Stimulated activated CD4-positive, alpha-beta T cell treated with anti-CD3 and anti-CD28 coated beads, Interleukin-4, amount 100 ng/mL, for 1 hour (primary cell): ENCODE data around the gene PRPF8.

Experiments used
- DNase-seq: peaks from one replicate; pipeline ENCODE4 v3.0.0-alpha.2; 2020

Gene PRPF8

GRCh38 chr17:1643999-1644492, 40.6 kb downstream of the PRPF8 start:
- DNase-seq, result no peak

- peak; percentile 62 for DNase-seq
Measured at GRCh38 chr17:1643293-1643998, 41.2 kb downstream of the PRPF8 start.

DNA sequence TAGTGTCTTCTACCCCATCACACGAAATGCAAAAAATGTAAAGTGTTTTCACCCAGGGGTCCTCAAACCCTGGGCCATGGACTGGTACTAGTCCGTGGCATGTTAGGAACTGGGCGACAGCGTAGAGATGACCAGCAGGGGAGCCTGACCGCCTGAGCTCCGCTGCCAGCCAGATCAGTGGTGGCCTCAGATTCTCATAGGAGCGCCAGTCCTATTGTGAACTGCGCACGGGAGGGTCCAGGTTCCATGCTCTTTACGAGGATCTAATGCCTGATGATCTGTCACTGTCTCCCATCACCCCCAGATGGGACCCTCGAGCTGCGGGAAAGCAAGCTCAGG, 43.6 kb downstream of the PRPF8 start:
- no peak for DNase-seq

DNA sequence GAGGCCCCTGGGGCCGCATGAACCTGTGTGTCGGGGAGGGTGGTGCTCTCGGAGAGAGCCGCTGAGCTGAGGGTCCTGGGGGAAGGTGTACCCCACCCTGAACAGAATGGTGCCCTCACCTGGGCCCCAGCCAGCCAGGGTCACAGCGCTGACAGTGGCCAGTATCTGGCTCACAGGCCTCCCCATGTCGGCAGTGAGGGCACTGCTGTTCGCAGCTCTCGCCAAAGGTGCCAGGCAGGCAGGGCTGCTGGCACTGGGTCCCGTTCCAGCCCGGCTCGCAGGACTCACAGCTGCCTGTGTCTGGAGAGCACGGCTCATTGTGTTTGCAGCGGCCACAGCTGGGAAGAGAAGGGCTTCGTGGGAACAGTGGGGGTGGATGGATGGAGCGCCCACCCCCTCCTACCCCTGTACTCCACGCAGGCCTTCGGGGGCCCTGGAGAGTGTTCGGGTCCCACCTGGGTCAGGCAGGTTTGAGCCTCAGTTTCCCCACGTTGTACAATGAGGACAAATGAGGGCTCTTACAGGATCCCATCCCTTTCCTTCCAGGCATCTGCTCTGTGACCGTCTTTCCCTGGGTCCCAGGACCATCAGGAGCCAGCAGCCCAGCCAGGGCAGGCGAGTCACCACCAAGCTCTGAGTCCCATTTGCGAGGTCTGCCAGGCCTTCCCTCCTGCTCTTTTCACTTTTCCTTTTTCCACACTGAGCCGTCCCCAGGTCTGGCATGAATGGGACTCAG, 44.2 kb downstream of the PRPF8 start:
- DNase-seq, result no peak

GRCh38 chr17:1639549-1640180, 45.0 kb downstream of the PRPF8 start:
- DNase-seq, result no peak

DNA sequence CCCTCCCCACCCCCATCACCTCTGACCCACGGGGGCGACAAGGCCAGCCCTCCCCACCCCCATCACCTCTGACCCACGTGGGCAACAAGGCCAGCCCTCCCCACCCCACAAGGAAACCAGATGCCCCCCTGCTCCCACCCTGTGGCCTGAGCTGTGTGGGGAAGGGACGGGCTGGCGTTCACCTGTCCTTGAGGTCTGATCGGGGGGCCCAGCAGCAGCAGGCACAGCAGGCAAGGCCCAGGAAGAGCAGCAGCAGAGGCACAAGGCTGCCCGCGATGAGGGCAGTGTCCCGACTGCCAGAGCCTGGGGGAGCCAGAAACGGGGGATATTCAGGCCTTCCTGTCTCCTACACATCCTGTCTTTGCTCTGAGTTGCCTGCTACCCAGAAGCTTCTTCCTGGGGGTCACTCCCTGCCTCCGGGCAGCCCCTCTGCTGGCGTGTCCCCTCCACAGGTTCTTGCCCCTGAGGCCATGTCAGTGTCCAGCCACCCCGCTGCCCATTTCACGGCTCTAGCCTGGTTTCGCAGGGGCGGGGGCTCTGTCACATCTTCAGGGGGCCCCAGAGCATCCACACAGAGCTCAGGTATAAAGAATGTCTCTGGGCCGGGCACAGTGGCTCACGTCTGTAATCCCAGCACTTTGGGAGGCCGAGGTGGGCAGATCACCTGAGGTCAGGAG, 45.9 kb downstream of the PRPF8 start:
- DNase-seq, result no peak

DNA sequence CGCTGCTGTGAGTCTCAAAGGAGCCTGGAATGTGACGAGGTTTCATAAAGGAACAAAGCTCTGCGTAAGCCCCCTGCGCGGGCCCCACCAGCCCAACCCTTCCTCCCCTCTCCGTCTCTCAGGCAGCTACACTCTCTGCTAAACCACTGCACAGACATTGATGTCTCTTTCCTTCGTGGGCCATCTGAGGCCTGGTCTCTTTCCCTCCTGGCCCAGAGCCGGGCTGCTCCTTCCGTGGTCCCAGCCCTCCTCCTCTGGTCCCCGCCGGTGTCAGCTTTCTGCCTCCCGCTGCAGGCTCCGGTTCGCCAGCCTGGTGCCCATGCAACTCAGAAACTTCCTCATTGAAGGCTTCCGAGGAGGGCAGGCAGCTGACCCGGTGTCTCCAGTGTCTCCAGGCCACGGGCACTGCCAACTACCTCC, 46.5 kb downstream of the PRPF8 start:
- no peak for DNase-seq

GRCh38 chr17:1636732-1637285, 47.9 kb downstream of the PRPF8 start:
- no peak for DNase-seq

- no peak for DNase-seq
Measured at GRCh38 chr17:1635675-1636465, 48.8 kb downstream of the PRPF8 start.

GRCh38 chr17:1634841-1635650, 49.6 kb downstream of the PRPF8 start:
- no peak for DNase-seq

DNA sequence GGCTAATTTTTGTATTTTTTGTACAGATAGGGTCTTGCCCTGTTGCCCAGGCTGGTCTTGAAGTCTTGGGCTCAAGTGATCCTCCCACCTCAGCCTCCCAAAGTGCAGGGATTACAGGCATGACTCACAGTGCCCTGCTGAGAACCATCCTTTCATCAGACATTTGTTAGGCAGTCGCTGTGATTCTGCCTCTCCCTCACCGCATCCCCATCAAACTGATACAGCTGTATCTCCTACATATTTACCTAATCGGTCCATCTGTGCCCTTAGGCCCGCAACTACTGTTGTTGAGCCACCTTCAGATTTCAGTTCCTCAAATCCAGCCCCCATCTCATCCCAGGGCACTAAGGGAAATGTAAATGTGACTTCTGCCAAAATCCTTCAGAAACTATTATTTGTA, 54.0 kb downstream of the PRPF8 start:
- no peak for DNase-seq

DNA sequence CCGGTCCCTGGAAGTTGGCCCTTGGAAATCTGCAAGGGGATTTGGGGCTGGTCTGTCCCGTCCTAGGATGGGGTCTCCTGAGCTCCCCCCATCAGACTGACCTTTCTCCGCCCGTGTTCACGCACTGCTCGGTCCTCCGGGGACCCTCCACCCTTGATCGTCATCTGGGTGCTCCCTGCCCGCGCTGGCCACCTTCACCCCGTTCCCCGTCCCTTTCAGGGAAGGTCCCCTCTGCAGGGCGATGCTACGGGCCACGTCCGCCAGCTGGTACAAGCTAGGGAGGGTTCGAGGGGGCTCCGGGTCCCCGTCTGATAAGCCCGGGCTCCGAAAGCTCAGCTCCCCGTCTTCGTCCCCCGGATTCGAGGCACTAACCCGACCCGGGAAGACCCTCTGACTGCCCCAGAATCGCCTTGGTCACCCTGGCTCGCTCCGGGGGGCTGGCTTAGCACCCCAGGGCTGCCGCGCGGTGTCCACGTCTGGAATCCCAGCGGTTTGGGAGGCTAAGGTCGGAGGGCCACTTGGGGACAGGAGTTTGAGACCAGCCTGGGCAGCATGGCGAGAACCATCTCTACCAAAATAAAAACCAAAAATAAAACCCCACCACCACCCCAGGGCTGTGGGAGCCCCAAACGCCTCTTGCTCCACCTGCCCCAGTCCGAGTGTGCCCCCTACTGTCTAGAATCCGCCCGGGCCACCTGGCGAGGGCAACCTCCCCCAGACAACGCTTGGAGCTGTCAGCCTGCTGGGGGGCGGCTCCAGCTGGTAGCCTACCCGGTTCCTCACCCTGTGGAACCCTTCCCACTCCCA, 55.0 kb downstream of the PRPF8 start:
- DNase-seq, result peak; percentile 77

- DNase-seq, result peak; percentile 91
Measured at GRCh38 chr17:1628856-1629503, 55.7 kb downstream of the PRPF8 start.

DNA sequence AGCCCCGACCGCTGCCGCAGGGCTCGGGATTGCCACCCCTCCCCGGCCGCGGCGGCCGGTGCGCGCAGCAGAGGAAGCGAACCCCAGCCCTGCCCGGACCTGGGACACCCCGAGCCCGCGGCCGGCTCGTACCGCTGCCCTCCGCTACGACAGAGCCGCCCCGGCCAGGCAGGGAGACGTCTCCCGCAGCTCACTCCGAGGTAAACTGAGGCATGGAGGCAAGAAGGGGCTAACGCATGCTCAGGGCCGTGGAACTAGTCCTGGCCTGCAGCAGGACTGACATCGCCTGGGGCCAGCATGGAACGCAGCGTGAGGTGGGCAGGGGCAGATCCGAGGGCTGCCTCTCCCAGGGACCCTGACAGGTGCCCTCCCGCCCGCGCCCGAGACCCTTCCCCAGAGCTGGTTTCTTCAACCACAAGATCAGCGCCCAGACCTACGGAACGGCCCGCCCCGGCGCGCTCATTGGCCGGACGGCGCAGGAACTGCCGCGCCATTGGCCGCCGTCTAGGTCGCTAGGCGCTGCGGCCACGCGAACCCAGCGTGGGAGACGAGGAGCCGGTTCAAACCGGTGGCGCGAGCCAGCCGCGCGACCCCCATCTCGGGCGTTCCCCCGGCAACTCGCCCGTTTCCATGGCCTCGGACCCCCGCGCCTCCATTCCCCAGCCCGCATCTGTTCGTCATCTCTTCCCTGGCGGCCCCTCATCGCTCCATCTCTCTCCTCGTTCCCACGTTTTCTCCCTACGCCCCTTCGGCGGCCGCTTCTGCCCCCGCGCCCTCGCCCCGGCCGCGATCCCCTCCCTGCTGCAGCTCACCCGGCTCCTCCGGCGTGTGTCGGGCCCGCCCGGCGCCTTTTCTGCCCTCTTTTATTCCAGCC, 56.4 kb downstream of the PRPF8 start, which contains the start of gene SLC43A2:
Gene SLC43A2, minus strand, starts transcription at position 853 of the 874 bp plus-strand sequence. CDS start 960 bp downstream, outside the sequence.
- peak; percentile 79 for DNase-seq

DNA sequence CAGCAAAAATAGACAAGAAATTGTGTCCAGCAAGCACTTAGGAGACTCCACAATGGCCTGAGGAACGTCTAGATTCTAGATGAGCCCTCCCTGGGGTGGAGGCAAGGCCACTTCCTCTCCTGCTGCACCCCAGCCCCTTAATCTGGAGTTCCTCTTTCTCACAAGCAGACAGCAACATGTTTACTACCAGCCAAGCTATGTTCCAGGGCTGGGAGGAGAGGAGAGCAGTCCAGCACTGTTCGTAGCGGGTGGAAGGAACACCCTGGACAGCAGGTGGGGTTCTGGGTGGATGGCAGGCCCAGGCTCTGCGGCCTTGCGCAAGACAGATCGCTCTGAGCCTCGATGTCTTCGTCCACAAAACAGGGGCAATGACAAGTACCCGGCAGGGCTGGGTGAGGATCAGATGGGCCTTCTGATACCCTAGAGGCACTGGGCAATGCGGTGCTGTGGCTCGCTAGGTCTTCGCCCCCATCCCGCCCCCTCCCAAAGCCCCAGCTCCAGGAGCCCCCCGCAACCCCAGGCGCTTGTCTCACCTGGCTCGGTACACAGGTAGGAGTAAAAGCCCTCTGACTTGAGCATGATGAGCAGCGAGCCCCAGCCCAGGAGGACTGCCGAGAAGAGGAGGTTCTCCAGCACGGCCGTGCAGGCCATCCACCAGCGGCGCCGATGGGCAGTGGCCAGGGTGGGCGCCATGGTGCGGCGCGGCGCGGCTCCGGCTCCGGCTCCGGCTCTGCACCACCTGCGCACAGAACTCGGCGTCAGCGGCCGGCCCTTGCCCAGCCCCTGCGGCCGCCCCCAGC, 57.3 kb downstream of the PRPF8 start:
- DNase-seq, result no peak

GRCh38 chr17:1626333-1626732, 58.3 kb downstream of the PRPF8 start:
- DNase-seq, result no peak

- DNase-seq, result no peak
Measured at GRCh38 chr17:1625581-1625980, 59.1 kb downstream of the PRPF8 start.

DNA sequence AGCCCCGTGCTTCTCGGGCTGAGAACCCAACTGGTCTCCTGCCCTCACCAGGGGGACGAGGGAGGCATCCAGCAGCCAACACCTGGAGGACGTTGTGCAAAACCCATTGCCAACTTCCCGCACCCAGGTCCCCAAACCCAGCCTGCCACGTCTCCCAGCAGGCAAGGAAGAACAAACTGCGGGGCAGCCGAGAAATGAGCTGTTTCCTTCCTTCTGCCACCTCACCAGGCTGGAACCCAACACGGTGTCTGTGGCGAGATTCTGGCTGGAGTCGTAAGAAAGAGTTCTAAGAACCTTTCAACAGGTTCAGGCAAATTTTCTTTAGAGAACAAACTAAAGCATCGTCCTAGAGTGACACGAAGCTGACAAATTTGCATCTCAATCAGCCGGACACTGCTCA, 59.6 kb downstream of the PRPF8 start:
- no peak for DNase-seq
